ENCODE measurements around the gene NOL9.

The NOL9 gene

GRCh38 chr1:6585841-6586240, 31.5 kb upstream of the NOL9 start:
- Histone ChIP-seq H3K9me3 (replicated peaks in 1 of 11) (no peaks in the 10 kb centered on the region), H3K27ac (no peak overlapping the region)

DNA sequence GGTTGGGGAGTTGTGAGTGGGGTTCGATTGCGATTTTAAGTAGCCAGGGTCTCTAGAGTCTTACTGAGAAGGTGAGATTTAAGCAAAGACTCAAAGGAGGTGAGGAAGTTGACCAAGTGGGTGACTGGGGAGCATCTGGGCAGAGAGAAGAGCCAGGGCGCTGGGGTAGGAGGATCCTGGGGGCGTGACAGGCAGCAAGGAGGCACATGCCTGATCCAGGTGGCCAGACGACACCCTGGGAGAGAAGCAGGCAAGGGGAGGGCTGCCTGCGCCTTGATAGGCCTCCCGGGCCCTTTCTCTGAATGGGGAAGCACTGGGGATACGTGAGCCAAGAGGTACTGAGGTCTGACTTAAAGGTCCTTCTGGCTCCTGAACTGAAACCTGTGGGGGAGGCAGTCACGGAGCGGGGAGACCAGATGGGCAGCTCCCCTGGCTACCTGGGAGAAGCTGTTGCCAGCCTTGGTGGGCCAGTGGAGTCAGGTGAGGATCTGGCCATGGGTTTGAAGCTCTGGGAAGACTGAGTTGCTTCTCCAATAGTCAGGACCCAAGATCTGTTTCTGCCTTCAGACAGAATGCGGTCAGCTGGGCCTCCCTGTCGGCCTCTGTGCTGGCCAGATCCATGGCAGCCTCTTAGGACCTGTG, 30.9 kb upstream of the NOL9 start:
- no peak overlapping the region for H3K4me3 ChIP-seq
- no peak overlapping the region for H3K27ac ChIP-seq
- no peak for TF ChIP-seq Cebpa-rat (IDR thresholded peaks at IDR 0.05)
- H3K9me3 ChIP-seq (replicated peaks in 1 of 11), result no peaks in the 10 kb centered on the region
- peaks cover 76 to 98% (median 93%) of the 10 kb centered on the region in 11 experiments for H4K20me1 ChIP-seq
- peak overlapping the region in 1 of 11 experiments; percentile 16; a peak in 1 of 22 replicates for H3K9ac ChIP-seq
- no peaks in the 10 kb centered on the region for H3K27me3 ChIP-seq
- peak overlapping the region in 5 of 11 experiments; percentile 3 to 98 (median 20); a peak in 3 of 22 replicates for H3K4me2 ChIP-seq
- peaks cover 78 to 98% (median 87%) of the 10 kb centered on the region in 10 experiments for H3K4me1 ChIP-seq
- H3K36me3 ChIP-seq, result peaks cover 25 to 69% (median 40%) of the 10 kb centered on the region in 11 experiments

More at GRCh38 chr1:6585841-6586240, 31.5 kb upstream of the NOL9 start:
- Histone ChIP-seq H3K4me1 (peaks cover 79 to 100% (median 89%) of the 10 kb centered on the region in 10 experiments), H3K9ac (no peak overlapping the region; a peak in 2 of 22 replicates), H3K4me2 (peak overlapping the region in 2 of 11 experiments; percentile 15 to 82; a peak in 3 of 22 replicates), H4K20me1 (peaks cover 77 to 100% (median 96%) of the 10 kb centered on the region in 11 experiments), H3K36me3 (peaks cover 32 to 75% (median 46%) of the 10 kb centered on the region in 11 experiments), H3K27me3 (no peaks in the 10 kb centered on the region), H3K4me3 (no peak overlapping the region)
- no peak for TF ChIP-seq Cebpa-rat (IDR thresholded peaks at IDR 0.05)

DNA sequence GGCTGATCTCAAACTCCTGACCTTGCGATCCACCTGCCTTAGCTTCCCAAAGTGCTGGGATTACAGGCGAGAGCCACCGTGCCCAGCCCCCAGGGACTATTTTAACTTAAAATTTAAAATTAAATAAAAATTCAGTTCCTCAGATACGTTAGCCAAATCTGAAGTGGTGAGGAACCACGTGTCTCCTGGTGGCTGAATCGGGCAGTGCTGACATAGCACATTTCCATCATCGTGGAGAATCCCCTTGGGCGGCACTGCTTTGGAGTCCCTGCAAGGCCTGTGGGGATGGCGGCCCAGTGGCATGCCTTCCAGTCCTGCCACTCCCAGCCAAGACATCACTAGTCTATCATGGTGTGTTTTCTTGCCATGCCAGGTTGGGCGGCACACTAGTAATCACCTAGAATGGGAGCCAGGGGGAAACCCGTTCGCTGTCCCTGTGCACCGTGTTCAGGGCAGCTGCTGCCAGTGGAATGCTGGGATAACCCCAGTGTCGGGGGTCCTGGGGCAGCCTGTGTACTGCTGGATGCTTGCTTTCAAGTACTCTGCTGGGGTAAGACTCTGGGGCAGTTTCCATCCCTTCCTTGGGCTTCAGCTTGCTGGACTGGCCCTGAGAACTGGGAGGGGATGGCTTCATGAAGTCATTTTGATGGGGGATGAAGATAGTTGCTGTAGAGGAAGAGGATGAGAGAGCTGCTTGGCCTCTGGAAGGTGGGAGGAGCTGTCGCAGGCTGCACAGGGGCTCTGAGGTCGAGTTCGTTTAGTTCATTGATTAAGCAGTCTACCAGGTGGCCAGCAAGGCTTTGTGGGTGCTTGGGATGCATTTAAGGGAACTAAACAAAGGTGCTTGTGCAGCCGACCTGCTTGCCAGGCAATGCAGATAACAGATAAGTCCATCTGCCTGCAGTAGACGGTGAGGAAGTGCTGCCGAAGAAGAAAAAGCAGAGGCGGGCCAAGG, 30.1 kb upstream of the NOL9 start:
- peaks cover 72 to 92% (median 81%) of the 10 kb centered on the region in 10 experiments for H3K4me1 ChIP-seq
- peaks cover 68 to 90% (median 85%) of the 10 kb centered on the region in 11 experiments for H4K20me1 ChIP-seq
- no peak for TF ChIP-seq Cebpa-rat (IDR thresholded peaks at IDR 0.05)
- no peaks in the 10 kb centered on the region for H3K9me3 ChIP-seq (replicated peaks in 1 of 11)
- H3K27me3 ChIP-seq, result no peaks in the 10 kb centered on the region
- H3K4me3 ChIP-seq, result no peak overlapping the region
- H3K27ac ChIP-seq, result no peak overlapping the region
- H3K36me3 ChIP-seq, result peaks cover 17 to 61% (median 32%) of the 10 kb centered on the region in 11 experiments; a peak in 21 of 22 replicates
- no peak overlapping the region for H3K9ac ChIP-seq
- peak overlapping the region in 7 of 11 experiments; percentile 5 to 98 (median 32); a peak in 6 of 22 replicates for H3K4me2 ChIP-seq

DNA sequence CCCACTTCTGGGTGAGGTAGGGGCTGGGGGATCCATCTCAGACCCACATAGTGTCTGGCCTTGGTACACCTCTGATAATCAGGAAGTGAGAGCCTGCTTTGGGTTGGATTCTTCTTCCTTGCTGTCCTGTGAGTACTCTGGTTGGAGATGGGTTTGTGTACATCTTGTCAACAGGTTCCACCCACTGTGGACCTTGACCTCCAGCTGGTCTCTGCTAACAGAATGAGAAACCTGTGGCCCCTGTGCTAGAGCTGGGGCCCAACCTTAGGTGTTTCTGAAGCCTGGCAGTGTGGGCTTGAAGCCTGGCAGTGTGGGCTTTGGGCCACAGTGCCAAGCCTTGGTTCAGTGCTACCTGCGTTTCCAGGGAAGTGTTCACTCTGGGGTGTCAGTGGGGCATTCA, 28.1 kb upstream of the NOL9 start:
- peaks cover 66 to 86% (median 77%) of the 10 kb centered on the region in 10 experiments for H3K4me1 ChIP-seq
- peak overlapping the region; percentile 84 to 96 (median 88); a peak in 18 of 22 replicates for H3K9ac ChIP-seq

DNA sequence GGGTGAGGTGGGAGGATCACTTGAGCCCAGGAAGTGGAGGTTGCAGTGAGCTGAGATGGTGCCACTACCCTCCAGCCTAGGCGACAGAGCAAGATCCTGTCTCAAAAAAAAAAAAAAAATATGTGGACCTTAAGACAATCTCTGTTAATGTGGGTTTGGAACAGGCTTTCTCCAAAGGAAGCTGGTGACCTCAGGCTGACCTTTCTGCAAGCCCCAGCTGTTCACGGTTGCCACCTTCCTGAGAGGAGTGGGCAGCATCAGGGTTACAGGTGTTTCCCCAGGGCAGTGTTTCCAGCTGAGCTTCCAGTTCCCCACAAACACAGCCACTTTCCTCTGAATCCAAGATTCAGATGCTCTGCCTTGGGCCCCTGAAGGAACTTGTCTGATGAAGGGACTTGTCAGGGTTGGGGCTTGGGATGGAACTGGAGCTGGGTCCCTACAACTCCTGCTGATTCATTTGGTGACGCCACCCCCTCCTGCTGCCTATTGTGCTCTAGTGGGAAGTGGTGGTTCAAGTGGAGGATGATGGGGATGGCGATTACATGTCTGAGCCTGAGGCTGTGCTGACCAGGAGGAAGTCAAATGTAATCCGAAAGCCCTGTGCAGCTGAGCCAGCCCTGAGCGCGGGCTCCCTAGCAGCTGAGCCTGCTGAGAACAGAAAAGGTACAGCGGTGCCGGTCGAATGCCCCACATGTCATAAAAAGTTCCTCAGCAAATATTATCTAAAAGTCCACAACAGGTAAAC, 27.4 kb upstream of the NOL9 start:
- Histone ChIP-seq H3K36me3 (peaks cover 0 to 34% (median 9%) of the 10 kb centered on the region in 11 experiments; a peak in 13 of 22 replicates), H3K9ac (peak overlapping the region; percentile 84 to 96 (median 88); a peak in 20 of 22 replicates), H3K27ac (peak overlapping the region; percentile 14 to 96 (median 89); a peak in 21 of 22 replicates), H4K20me1 (peaks cover 41 to 63% (median 58%) of the 10 kb centered on the region in 11 experiments), H3K4me2 (peak overlapping the region; percentile 83 to 99 (median 96)), H3K4me1 (peaks cover 62 to 80% (median 71%) of the 10 kb centered on the region in 10 experiments), H3K4me3 (peak overlapping the region; percentile 74 to 91 (median 82)), H3K9me3 (replicated peaks in 1 of 11) (no peaks in the 10 kb centered on the region), H3K27me3 (no peaks in the 10 kb centered on the region)
- no peak for TF ChIP-seq Cebpa-rat (IDR thresholded peaks at IDR 0.05)

More for the DNA sequence above, 28.1 kb upstream of the NOL9 start:
- Histone ChIP-seq H3K4me3 (peak overlapping the region in 8 of 10 experiments; percentile 74 to 91 (median 82); a peak in 14 of 20 replicates), H3K36me3 (peaks cover 0 to 41% (median 11%) of the 10 kb centered on the region in 11 experiments; a peak in 13 of 22 replicates), H3K27ac (peak overlapping the region in 10 of 11 experiments; percentile 15 to 95 (median 86); a peak in 17 of 22 replicates), H3K9me3 (replicated peaks in 1 of 11) (no peaks in the 10 kb centered on the region), H3K27me3 (no peaks in the 10 kb centered on the region), H4K20me1 (peaks cover 48 to 70% (median 65%) of the 10 kb centered on the region in 11 experiments), H3K4me2 (peak overlapping the region; percentile 83 to 99 (median 96))
- no peak for TF ChIP-seq Cebpa-rat (IDR thresholded peaks at IDR 0.05)

GRCh38 chr1:6580593-6581409, 26.5 kb upstream of the NOL9 start:
- peak overlapping the region; percentile 74 to 91 (median 82) for H3K4me3 ChIP-seq
- peak overlapping the region; percentile 83 to 99 (median 96) for H3K4me2 ChIP-seq
- H3K27ac ChIP-seq, result peak overlapping the region; percentile 73 to 96 (median 89)
- no peaks in the 10 kb centered on the region for H3K9me3 ChIP-seq (replicated peaks in 1 of 11)
- TF ChIP-seq Cebpa-rat (IDR thresholded peaks at IDR 0.05), result no peak
- H3K9ac ChIP-seq, result peak overlapping the region; percentile 84 to 96 (median 88)
- H3K27me3 ChIP-seq, result no peaks in the 10 kb centered on the region
- H4K20me1 ChIP-seq, result peaks cover 33 to 54% (median 49%) of the 10 kb centered on the region in 11 experiments
- peaks cover 55 to 70% (median 63%) of the 10 kb centered on the region in 10 experiments for H3K4me1 ChIP-seq
- H3K36me3 ChIP-seq, result peaks cover 0 to 27% (median 7%) of the 10 kb centered on the region in 11 experiments; a peak in 11 of 22 replicates

DNA sequence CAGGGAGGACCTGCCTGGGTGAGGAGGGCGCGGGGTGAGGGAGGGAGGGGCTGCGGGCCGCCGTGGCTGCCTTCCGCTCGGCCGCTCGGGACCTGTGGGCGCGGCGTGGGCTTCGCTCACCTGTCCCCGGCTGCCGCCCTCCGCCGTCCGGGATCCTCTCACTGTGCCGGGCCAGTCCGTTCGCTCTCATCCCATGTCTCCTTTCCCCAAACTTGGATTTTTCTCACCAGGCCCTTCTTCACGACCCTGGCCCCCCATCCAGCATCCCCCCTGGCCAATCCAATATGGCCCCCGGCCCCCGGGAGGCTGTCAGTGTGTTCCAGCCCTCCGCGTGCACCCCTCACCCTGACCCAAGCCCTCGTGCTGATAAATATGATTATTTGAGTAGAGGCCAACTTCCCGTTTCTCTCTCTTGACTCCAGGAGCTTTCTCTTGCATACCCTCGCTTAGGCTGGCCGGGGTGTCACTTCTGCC, 25.8 kb upstream of the NOL9 start:
- Histone ChIP-seq H3K36me3 (peaks cover 0 to 21% (median 6%) of the 10 kb centered on the region in 11 experiments; a peak in 9 of 22 replicates), H3K4me2 (peak overlapping the region; percentile 83 to 99 (median 96)), H3K27me3 (no peaks in the 10 kb centered on the region), H4K20me1 (peaks cover 27 to 48% (median 43%) of the 10 kb centered on the region in 11 experiments), H3K4me3 (peak overlapping the region; percentile 74 to 91 (median 82)), H3K27ac (peak overlapping the region; percentile 73 to 96 (median 89)), H3K9ac (peak overlapping the region; percentile 84 to 96 (median 88)), H3K9me3 (replicated peaks in 1 of 11) (no peaks in the 10 kb centered on the region), H3K4me1 (peaks cover 48 to 65% (median 58%) of the 10 kb centered on the region in 10 experiments)
- TF ChIP-seq Cebpa-rat (IDR thresholded peaks at IDR 0.05), result no peak
